ENCODE data around the gene FAR1.
"Not testable (repeated sequence)": the region's sequence is repeated elsewhere in the genome, so short reads cannot be mapped to it uniquely, and the experiment has no call there.

FAR1 gene

GRCh38 chr11:13668102-13668956 is at the start of gene FAR1:
Gene FAR1, plus strand, starts transcription at chr11:13668668. Its CDS starts 26,098 bp downstream, at chr11:13694766.
- ATAC-seq: peak; percentile 96
- H3K4me3 Mint-ChIP-seq: peak within 1 kb of the TSS; percentile 95
- H3K27me3 Mint-ChIP-seq: no peaks in the 10 kb centered on the region
- peaks cover 17% of the 10 kb centered on the region for H3K36me3 Mint-ChIP-seq
- no peaks in the 10 kb centered on the region for H3K9me3 Mint-ChIP-seq
- peaks cover 48% of the 10 kb centered on the region for H3K4me1 Mint-ChIP-seq
- peak within 1 kb of the TSS; percentile 92 for H3K27ac Mint-ChIP-seq

GRCh38 chr11:13620063-13620462 is 48.4 kb upstream of the FAR1 start:
- no peaks in the 10 kb centered on the region for H3K36me3 Mint-ChIP-seq
- no peaks in the 10 kb centered on the region for H3K4me1 Mint-ChIP-seq
- ATAC-seq: no peak
- H3K27ac Mint-ChIP-seq: no peak overlapping the region
- H3K27me3 Mint-ChIP-seq: no peaks in the 10 kb centered on the region
- H3K4me3 Mint-ChIP-seq: no peak overlapping the region
- peaks cover 16% of the 10 kb centered on the region for H3K9me3 Mint-ChIP-seq

GRCh38 chr11:13626818-13627217 is 41.6 kb upstream of the FAR1 start:
- not testable (repeated sequence) for H3K36me3 Mint-ChIP-seq, H3K27ac Mint-ChIP-seq, ATAC-seq, H3K4me3 Mint-ChIP-seq, H3K4me1 Mint-ChIP-seq
- Mint-ChIP-seq H3K27me3 (peaks cover 26% of the 10 kb centered on the region), H3K9me3 (peaks cover 13% of the 10 kb centered on the region)

- H3K9me3 Mint-ChIP-seq: peaks cover 13% of the 10 kb centered on the region
- not testable (repeated sequence) for H3K27ac Mint-ChIP-seq, H3K4me3 Mint-ChIP-seq, H3K36me3 Mint-ChIP-seq, H3K4me1 Mint-ChIP-seq, ATAC-seq
- H3K27me3 Mint-ChIP-seq: peaks cover 40% of the 10 kb centered on the region
Measured at GRCh38 chr11:13628634-13629033, 39.8 kb upstream of the FAR1 start.

GRCh38 chr11:13629779-13630178 is 38.7 kb upstream of the FAR1 start:
- no peaks in the 10 kb centered on the region for H3K4me1 Mint-ChIP-seq
- H3K36me3 Mint-ChIP-seq: no peaks in the 10 kb centered on the region
- no peak overlapping the region for H3K4me3 Mint-ChIP-seq
- peaks cover 11% of the 10 kb centered on the region for H3K9me3 Mint-ChIP-seq
- H3K27ac Mint-ChIP-seq: no peak overlapping the region
- peaks cover 40% of the 10 kb centered on the region for H3K27me3 Mint-ChIP-seq
- no peak for ATAC-seq

GRCh38 chr11:13635290-13635689 is 33.2 kb upstream of the FAR1 start:
- ATAC-seq: peak; percentile 12
- Mint-ChIP-seq H3K27me3 (peaks cover 34% of the 10 kb centered on the region), H3K27ac (no peak overlapping the region), H3K4me3 (no peak overlapping the region), H3K36me3 (no peaks in the 10 kb centered on the region), H3K4me1 (no peaks in the 10 kb centered on the region), H3K9me3 (peaks cover 3% of the 10 kb centered on the region)

- H3K9me3 Mint-ChIP-seq: peaks cover 3% of the 10 kb centered on the region
- H3K27me3 Mint-ChIP-seq: peaks cover 31% of the 10 kb centered on the region
- H3K36me3 Mint-ChIP-seq: no peaks in the 10 kb centered on the region
- no peak overlapping the region for H3K4me3 Mint-ChIP-seq
- no peak overlapping the region for H3K27ac Mint-ChIP-seq
- no peak for ATAC-seq
- no peaks in the 10 kb centered on the region for H3K4me1 Mint-ChIP-seq
Measured at GRCh38 chr11:13635804-13636203, 32.7 kb upstream of the FAR1 start.

GRCh38 chr11:13637125-13638069 is 31.1 kb upstream of the FAR1 start:
- no peaks in the 10 kb centered on the region for H3K36me3 Mint-ChIP-seq
- no peaks in the 10 kb centered on the region for H3K4me1 Mint-ChIP-seq
- peaks cover 34% of the 10 kb centered on the region for H3K27me3 Mint-ChIP-seq
- no peak for ATAC-seq
- no peak overlapping the region for H3K4me3 Mint-ChIP-seq
- H3K9me3 Mint-ChIP-seq: peaks cover 3% of the 10 kb centered on the region
- H3K27ac Mint-ChIP-seq: no peak overlapping the region

GRCh38 chr11:13638422-13638821 is 30.0 kb upstream of the FAR1 start:
- peaks cover 35% of the 10 kb centered on the region for H3K27me3 Mint-ChIP-seq

GRCh38 chr11:13644997-13645687 is 23.3 kb upstream of the FAR1 start:
- no peaks in the 10 kb centered on the region for H3K4me1 Mint-ChIP-seq
- H3K4me3 Mint-ChIP-seq: no peak overlapping the region
- ATAC-seq: no peak
- H3K27ac Mint-ChIP-seq: no peak overlapping the region
- peaks cover under 1% of the 10 kb centered on the region for H3K9me3 Mint-ChIP-seq
- H3K36me3 Mint-ChIP-seq: no peaks in the 10 kb centered on the region
- peaks cover 47% of the 10 kb centered on the region for H3K27me3 Mint-ChIP-seq

More at GRCh38 chr11:13638422-13638821, 30.0 kb upstream of the FAR1 start:
- no peak overlapping the region for H3K27ac Mint-ChIP-seq
- H3K4me3 Mint-ChIP-seq: no peak overlapping the region
- no peaks in the 10 kb centered on the region for H3K4me1 Mint-ChIP-seq
- ATAC-seq: no peak
- peaks cover 3% of the 10 kb centered on the region for H3K9me3 Mint-ChIP-seq
- H3K36me3 Mint-ChIP-seq: no peaks in the 10 kb centered on the region

GRCh38 chr11:13647391-13647790 is 21.1 kb upstream of the FAR1 start:
- H3K4me1 Mint-ChIP-seq: no peaks in the 10 kb centered on the region
- no peaks in the 10 kb centered on the region for H3K9me3 Mint-ChIP-seq
- peaks cover 2% of the 10 kb centered on the region for H3K36me3 Mint-ChIP-seq
- no peak overlapping the region for H3K4me3 Mint-ChIP-seq
- no peak overlapping the region for H3K27ac Mint-ChIP-seq
- no peak for ATAC-seq
- peaks cover 50% of the 10 kb centered on the region for H3K27me3 Mint-ChIP-seq

- Mint-ChIP-seq H3K4me1 (no peaks in the 10 kb centered on the region), H3K9me3 (no peaks in the 10 kb centered on the region), H3K27me3 (peaks cover 58% of the 10 kb centered on the region), H3K4me3 (no peak overlapping the region), H3K27ac (no peak overlapping the region), H3K36me3 (peaks cover 5% of the 10 kb centered on the region)
- no peak for ATAC-seq
Measured at GRCh38 chr11:13649619-13650018, 18.8 kb upstream of the FAR1 start.

- H3K27ac Mint-ChIP-seq, ATAC-seq, H3K9me3 Mint-ChIP-seq, H3K4me1 Mint-ChIP-seq, H3K4me3 Mint-ChIP-seq, H3K36me3 Mint-ChIP-seq: not testable (repeated sequence)
- H3K27me3 Mint-ChIP-seq: peaks cover 64% of the 10 kb centered on the region
Measured at GRCh38 chr11:13651515-13651914, 17.0 kb upstream of the FAR1 start.

GRCh38 chr11:13661074-13661623 is 7.3 kb upstream of the FAR1 start:
- Mint-ChIP-seq H3K27ac (no peak overlapping the region), H3K9me3 (peaks cover 17% of the 10 kb centered on the region), H3K27me3 (peaks cover 6% of the 10 kb centered on the region), H3K4me1 (no peaks in the 10 kb centered on the region), H3K36me3 (no peaks in the 10 kb centered on the region), H3K4me3 (no peak overlapping the region)
- ATAC-seq: no peak

GRCh38 chr11:13663631-13664071 is 4.8 kb upstream of the FAR1 start:
- no peak for ATAC-seq
- no peaks in the 10 kb centered on the region for H3K36me3 Mint-ChIP-seq
- H3K27ac Mint-ChIP-seq: no peak overlapping the region

More at GRCh38 chr11:13663631-13664071, 4.8 kb upstream of the FAR1 start:
- peaks cover 11% of the 10 kb centered on the region for H3K9me3 Mint-ChIP-seq
- peaks cover 7% of the 10 kb centered on the region for H3K4me1 Mint-ChIP-seq
- no peak overlapping the region for H3K4me3 Mint-ChIP-seq
- H3K27me3 Mint-ChIP-seq: peaks cover 6% of the 10 kb centered on the region

Data from stimulated activated memory B cell treated with anti-CD40 and anti-IgM and Interleukin-4, amounts not matched to agents 10 μg/mL and 1 μg/mL and 100 μg/mL, for 72 hours (primary cell).